Endothelial cell (in vitro differentiated cells): Measurements from ENCODE around the gene TRRAP. TPM values are rescaled to one million over a fixed set of nuclear protein-coding genes. Genes with fewer than 3 reads are reported as not detected.

Experiments
- DNase-seq: peaks from one replicate; pipeline ENCODE4 v3.0.0; 2021; ENCODE audit warnings: low spot score
- H3K27ac Mint-ChIP-seq: one replicate; pipeline ENCODE4 v1.8.0; 2021; ENCODE audit warnings: mixed read lengths, inconsistent platforms; ENCODE audit not compliant: unreplicated experiment
- H3K27me3 Mint-ChIP-seq: one replicate; pipeline ENCODE4 v1.8.0; 2021; ENCODE audit warnings: mild to moderate bottlenecking, moderate library complexity, mixed read lengths, inconsistent platforms; ENCODE audit not compliant: unreplicated experiment
- H3K36me3 Mint-ChIP-seq: one replicate; pipeline ENCODE4 v1.8.0; 2021; ENCODE audit warnings: mild to moderate bottlenecking, low read depth, mixed read lengths, inconsistent platforms; ENCODE audit not compliant: unreplicated experiment
- H3K4me1 Mint-ChIP-seq: one replicate; pipeline ENCODE4 v1.8.0; 2021; ENCODE audit warnings: mild to moderate bottlenecking, mixed read lengths, inconsistent platforms; ENCODE audit not compliant: unreplicated experiment
- H3K4me3 Mint-ChIP-seq: one replicate; pipeline ENCODE4 v1.8.0; 2021; ENCODE audit warnings: mild to moderate bottlenecking, mixed read lengths, inconsistent platforms; ENCODE audit not compliant: unreplicated experiment
- H3K9me3 Mint-ChIP-seq: one replicate; pipeline ENCODE4 v1.8.0; 2021; ENCODE audit warnings: mixed read lengths, inconsistent platforms; ENCODE audit not compliant: unreplicated experiment
- CTCF ChIP-seq: fragments of 200-600 bp; sonication (generic); IDR thresholded peaks from one replicate; pipeline ENCODE4 v1.5.0; 2021; ENCODE audit warnings: antibody characterized with exemption; ENCODE audit not compliant: unreplicated experiment
- total RNA-seq: library from RNA; stranded (reverse); fragmentation: NEBNext Ultra II Directional; extraction: Animal tissue kit (Norgen Biotek cat#: 25700); gene quantifications from one replicate; pipeline ENCODE4 v1.2.1, GENCODE V29; 2021; ENCODE audit not compliant: unreplicated experiment

The TRRAP gene
- total RNA-seq, 1 donor from 2014 or later, result 53.5 TPM

DNA sequence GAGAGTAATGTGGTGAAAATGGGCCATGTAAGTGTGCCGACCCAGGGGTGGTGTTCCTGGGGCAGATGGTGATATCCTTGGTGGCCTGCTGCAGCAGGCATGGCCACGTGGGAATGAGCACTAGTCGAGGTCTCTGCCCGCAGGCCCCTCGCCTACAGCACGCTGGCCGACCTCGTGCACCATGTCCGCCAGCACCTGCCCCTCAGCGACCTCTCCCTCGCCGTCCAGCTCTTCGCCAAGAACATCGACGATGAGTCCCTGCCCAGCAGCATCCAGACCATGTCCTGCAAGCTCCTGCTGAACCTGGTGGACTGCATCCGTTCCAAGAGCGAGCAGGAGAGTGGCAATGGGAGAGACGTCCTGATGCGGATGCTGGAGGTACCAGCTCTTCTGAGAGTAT, 30.3 kb downstream of the TRRAP start:
- H3K4me3 Mint-ChIP-seq, result no peak overlapping the region
- DNase-seq, result no peak
- peaks cover 58% of the 10 kb centered on the region for H3K36me3 Mint-ChIP-seq
- H3K4me1 Mint-ChIP-seq, result no peaks in the 10 kb centered on the region
- no peak for TF ChIP-seq CTCF
- H3K9me3 Mint-ChIP-seq, result no peaks in the 10 kb centered on the region
- H3K27me3 Mint-ChIP-seq, result no peaks in the 10 kb centered on the region
- no peak overlapping the region for H3K27ac Mint-ChIP-seq

GRCh38 chr7:98909487-98909886, 31.2 kb downstream of the TRRAP start:
- H3K9me3 Mint-ChIP-seq, result no peaks in the 10 kb centered on the region
- peaks cover 54% of the 10 kb centered on the region for H3K36me3 Mint-ChIP-seq
- H3K4me1 Mint-ChIP-seq, result no peaks in the 10 kb centered on the region
- DNase-seq, result no peak
- H3K27me3 Mint-ChIP-seq, result no peaks in the 10 kb centered on the region
- H3K27ac Mint-ChIP-seq, result no peak overlapping the region
- no peak overlapping the region for H3K4me3 Mint-ChIP-seq
- TF ChIP-seq CTCF, result no peak

- Mint-ChIP-seq H3K4me3 (no peak overlapping the region), H3K36me3 (peaks cover 45% of the 10 kb centered on the region), H3K27me3 (no peaks in the 10 kb centered on the region), H3K4me1 (no peaks in the 10 kb centered on the region), H3K27ac (no peak overlapping the region), H3K9me3 (no peaks in the 10 kb centered on the region)
- DNase-seq, result no peak
- TF ChIP-seq CTCF, result no peak
Measured at GRCh38 chr7:98910427-98910826, 32.1 kb downstream of the TRRAP start.

- no peak for DNase-seq
- Mint-ChIP-seq H3K4me1 (no peaks in the 10 kb centered on the region), H3K27me3 (no peaks in the 10 kb centered on the region), H3K27ac (no peak overlapping the region), H3K4me3 (peak overlapping the region; percentile 49), H3K9me3 (no peaks in the 10 kb centered on the region), H3K36me3 (peaks cover 37% of the 10 kb centered on the region)
- TF ChIP-seq CTCF, result no peak
Measured at GRCh38 chr7:98911916-98912315, 33.6 kb downstream of the TRRAP start.

- no peaks in the 10 kb centered on the region for H3K4me1 Mint-ChIP-seq
- no peak overlapping the region for H3K4me3 Mint-ChIP-seq
- no peak overlapping the region for H3K27ac Mint-ChIP-seq
- no peaks in the 10 kb centered on the region for H3K27me3 Mint-ChIP-seq
- DNase-seq, result no peak
- peaks cover 35% of the 10 kb centered on the region for H3K36me3 Mint-ChIP-seq
- H3K9me3 Mint-ChIP-seq, result no peaks in the 10 kb centered on the region
- no peak for TF ChIP-seq CTCF
Measured at GRCh38 chr7:98913026-98913425, 34.7 kb downstream of the TRRAP start.
